Measurements from ENCODE around the gene EFR3B. TPM values are rescaled to one million over a fixed set of nuclear protein-coding genes. Genes with fewer than 3 reads are reported as not detected.
A peak's percentile ranks its signal among the peaks of the same experiment; 100 is the strongest.
"Not testable (repeated sequence)": the region's sequence is repeated elsewhere in the genome, so short reads cannot be mapped to it uniquely, and the experiment has no call there.

The EFR3B gene
- total RNA-seq, 1 experiment from 2014 or later, result 7.0 TPM

GRCh38 chr2:25009954-25010353, 31.9 kb upstream of the EFR3B start:
- H3K9me3 Mint-ChIP-seq, result no peaks in the 10 kb centered on the region
- Histone ChIP-seq H3K4me1 (ENCODE audit: insufficient read depth, low read length) (no peaks in the 10 kb centered on the region), H4K8ac (replicated peaks; ENCODE audit: insufficient read length, low read depth, low read length) (no peak overlapping the region), H4K91ac (ENCODE audit: insufficient read length, low read depth, low read length) (no peak overlapping the region), H3K23me2 (ENCODE audit: insufficient read length, low read depth, low read length, poor library complexity, severe bottlenecking) (no peaks in the 10 kb centered on the region), H2BK15ac (ENCODE audit: low read depth, low read length) (no peak overlapping the region), H2BK120ac (ENCODE audit: low read depth, low read length, poor library complexity, severe bottlenecking) (no peak overlapping the region), H2BK20ac (ENCODE audit: low read depth, low read length, poor library complexity, severe bottlenecking) (no peak overlapping the region), H3K4me2 (ENCODE audit: insufficient read depth, insufficient read length, low read length) (no peak overlapping the region), H3K79me2 (ENCODE audit: insufficient read depth, low read length) (no peaks in the 10 kb centered on the region), H4K5ac (ENCODE audit: insufficient read length, low read depth, low read length) (no peak overlapping the region), H3K4ac (ENCODE audit: low read depth, low read length) (no peak overlapping the region), H3K79me1 (ENCODE audit: insufficient read depth, low read depth, low read length, poor library complexity, severe bottlenecking) (no peaks in the 10 kb centered on the region), H3K9ac (ENCODE audit: extremely low read depth, insufficient read length, low read length) (no peak overlapping the region), H3T11ph (ENCODE audit: low read length) (no peak overlapping the region), H3K27me3 (ENCODE audit: insufficient read depth, low read length) (no peaks in the 10 kb centered on the region), H3K14ac (ENCODE audit: insufficient read depth, low read length) (no peak overlapping the region), H3K27ac (ENCODE audit: insufficient read length, low read depth, low read length) (no peak overlapping the region), H3K23ac (ENCODE audit: insufficient read length, low read depth, low read length) (no peak overlapping the region), H2AFZ (ENCODE audit: low read length) (no peak overlapping the region), H2AK5ac (ENCODE audit: insufficient read length, low read length) (no peak overlapping the region), H4K20me1 (ENCODE audit: control insufficient read depth, insufficient read depth, insufficient read length) (no peaks in the 10 kb centered on the region), H3K9me3 (ENCODE audit: control insufficient read depth, low read depth, low read length) (no peaks in the 10 kb centered on the region), H2BK12ac (ENCODE audit: insufficient read length, low read depth, low read length) (no peak overlapping the region), H2BK5ac (ENCODE audit: insufficient read length, low read length) (no peak overlapping the region), H3K56ac (ENCODE audit: insufficient read length, low read depth, low read length) (no peak overlapping the region), H3K18ac (ENCODE audit: insufficient read length, low read depth, low read length) (no peak overlapping the region)
- H3K27me3 Mint-ChIP-seq (ENCODE audit: low read depth), result no peaks in the 10 kb centered on the region; the same call in 1 of the 2 replicates
- no peaks in the 10 kb centered on the region for H3K4me1 Mint-ChIP-seq
- no CpG with 5 or more reads among the region's 11 CpGs for WGBS (ENCODE audit: extremely low coverage, insufficient read length, low lambda C conversion rate)
- no peak overlapping the region for H3K4me3 Mint-ChIP-seq
- no peaks in the 10 kb centered on the region for H3K36me3 Mint-ChIP-seq (ENCODE audit: insufficient read depth in 1 of 3, low read depth in 3 of 3)
- no peak for TF ChIP-seq CTCF (conservative IDR thresholded peaks at IDR 0.05)
- DNase-seq, result no peak
- H3K27ac Mint-ChIP-seq, result no peak overlapping the region

GRCh38 chr2:25011342-25011741, 30.5 kb upstream of the EFR3B start:
- H3K4me2 ChIP-seq (ENCODE audit: insufficient read depth, insufficient read length, low read length); H4K8ac ChIP-seq (replicated peaks; ENCODE audit: insufficient read length, low read depth, low read length); H3T11ph ChIP-seq (ENCODE audit: low read length); H3K4me1 ChIP-seq (ENCODE audit: insufficient read depth, low read length); H3K27me3 Mint-ChIP-seq (ENCODE audit: low read depth); H3K23ac ChIP-seq (ENCODE audit: insufficient read length, low read depth, low read length); H2BK5ac ChIP-seq (ENCODE audit: insufficient read length, low read length); H3K9me3 ChIP-seq (ENCODE audit: control insufficient read depth, low read depth, low read length); H3K36me3 Mint-ChIP-seq (ENCODE audit: insufficient read depth in 1 of 3, low read depth in 3 of 3); H3K18ac ChIP-seq (ENCODE audit: insufficient read length, low read depth, low read length); H3K79me1 ChIP-seq (ENCODE audit: insufficient read depth, low read depth, low read length, poor library complexity, severe bottlenecking); H2AK5ac ChIP-seq (ENCODE audit: insufficient read length, low read length); H4K5ac ChIP-seq (ENCODE audit: insufficient read length, low read depth, low read length); H3K4me1 Mint-ChIP-seq; H2AFZ ChIP-seq (ENCODE audit: low read length); H3K4me3 Mint-ChIP-seq; H3K56ac ChIP-seq (ENCODE audit: insufficient read length, low read depth, low read length); H2BK120ac ChIP-seq (ENCODE audit: low read depth, low read length, poor library complexity, severe bottlenecking); H3K4ac ChIP-seq (ENCODE audit: low read depth, low read length); H2BK15ac ChIP-seq (ENCODE audit: low read depth, low read length); H3K23me2 ChIP-seq (ENCODE audit: insufficient read length, low read depth, low read length, poor library complexity, severe bottlenecking); H3K27me3 ChIP-seq (ENCODE audit: insufficient read depth, low read length); H3K79me2 ChIP-seq (ENCODE audit: insufficient read depth, low read length); H2BK20ac ChIP-seq (ENCODE audit: low read depth, low read length, poor library complexity, severe bottlenecking); H2BK12ac ChIP-seq (ENCODE audit: insufficient read length, low read depth, low read length); H4K91ac ChIP-seq (ENCODE audit: insufficient read length, low read depth, low read length); H4K20me1 ChIP-seq (ENCODE audit: control insufficient read depth, insufficient read depth, insufficient read length); H3K27ac ChIP-seq (ENCODE audit: insufficient read length, low read depth, low read length); DNase-seq; H3K9ac ChIP-seq (ENCODE audit: extremely low read depth, insufficient read length, low read length); H3K14ac ChIP-seq (ENCODE audit: insufficient read depth, low read length); H3K9me3 Mint-ChIP-seq: not testable (repeated sequence)
- 0 out of 7 replicates have a peak overlapping the region, but pooled peaks of 1 of the 3 experiments have one; percentile 23 for H3K27ac Mint-ChIP-seq
- WGBS (ENCODE audit: extremely low coverage, insufficient read length, low lambda C conversion rate), result no CpG with 5 or more reads among the region's 2 CpGs
